ENCODE results near the gene CCM2. TPM values are rescaled to one million over a fixed set of nuclear protein-coding genes. Genes with fewer than 3 reads are reported as not detected.
A peak's percentile ranks its signal among the peaks of the same experiment; 100 is the strongest.

The CCM2 gene
- total RNA-seq, 2 experiments from 2014 or later = 99.6 to 99.9 TPM

DNA sequence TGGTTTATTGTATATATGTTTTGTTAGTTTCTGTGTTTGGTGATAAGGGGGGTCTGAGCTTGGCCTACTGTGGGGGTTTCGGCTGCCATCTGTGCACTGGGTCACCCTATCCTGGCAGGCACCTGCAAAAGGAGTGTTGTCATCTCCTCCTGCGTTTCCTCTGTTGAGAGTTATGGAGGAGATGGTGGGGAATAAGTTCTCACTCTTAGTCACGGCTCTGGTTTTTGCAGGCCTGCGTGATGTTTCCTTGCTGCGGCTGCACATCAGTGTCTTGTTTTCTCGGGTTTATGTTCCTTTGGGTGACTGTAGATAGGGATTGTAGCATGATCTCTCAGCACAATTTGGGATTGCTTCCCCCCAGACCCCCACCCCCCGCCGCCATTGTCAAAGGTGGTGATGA is 36.8 kb downstream of the CCM2 start:
- Mint-ChIP-seq H3K9me3 (ENCODE audit: insufficient read depth) (no peaks in the 10 kb centered on the region), H3K27me3 (ENCODE audit: low read depth) (no peaks in the 10 kb centered on the region), H3K4me3 (peak overlapping the region; percentile 36), H3K4me1 (ENCODE audit: low read depth) (peaks cover 68% of the 10 kb centered on the region), H3K36me3 (ENCODE audit: low read depth) (peaks cover 70% of the 10 kb centered on the region), H3K27ac (peak overlapping the region; percentile 75)
- DNase-seq (no peak), ATAC-seq (peak; percentile 50)
- ChIA-PET POLR2A (interaction anchor here (1.0 to 3.8 kb wide), 6 partner anchors 9 to 75 kb away, joined by 3 to 27 read pairs (median 12); partner anchors contain the start of genes MYO1G and TBRG4), CTCF (interaction anchor here (0.6 to 4.7 kb wide), 7 partner anchors 10 to 179 kb away, joined by 3 to 32 read pairs (median 5); partner anchors contain the start of gene MYO1G)

DNA sequence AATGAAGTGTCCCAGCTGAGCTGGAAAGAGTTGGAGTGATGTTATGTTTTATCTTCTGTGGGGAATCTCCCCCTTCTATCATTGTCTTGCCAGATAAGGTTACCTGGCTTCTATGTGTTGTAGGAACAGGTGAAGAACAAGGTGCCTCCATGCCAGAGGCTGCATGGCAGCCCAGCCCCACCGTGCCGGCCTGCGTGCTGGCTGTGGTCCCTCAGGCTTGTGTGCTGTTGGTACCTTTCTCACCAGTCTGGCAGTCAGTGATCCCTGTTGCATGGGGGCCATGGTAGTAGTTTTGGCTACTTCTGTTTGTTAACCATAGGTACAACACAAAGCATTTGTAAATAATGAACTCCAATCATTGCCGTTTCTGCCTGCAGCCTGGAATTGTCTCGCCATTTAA is 37.9 kb downstream of the CCM2 start:
- Mint-ChIP-seq H3K4me3 (no peak overlapping the region), H3K27ac (peak overlapping the region; percentile 68), H3K27me3 (ENCODE audit: low read depth) (no peaks in the 10 kb centered on the region), H3K4me1 (ENCODE audit: low read depth) (peaks cover 61% of the 10 kb centered on the region), H3K9me3 (ENCODE audit: insufficient read depth) (no peaks in the 10 kb centered on the region), H3K36me3 (ENCODE audit: low read depth) (peaks cover 74% of the 10 kb centered on the region)
- DNase-seq = no peak
- POLR2A ChIA-PET = interaction anchor here (2.0 to 2.7 kb wide), 2 partner anchors 10 to 64 kb away, joined by 6 to 13 read pairs; no protein-coding TSS in a partner anchor
- no peak for ATAC-seq
- CTCF ChIA-PET = interaction anchor here (4.7 kb wide), 1 partner anchor 64 kb away, joined by 32 read pairs; no protein-coding TSS in a partner anchor

DNA sequence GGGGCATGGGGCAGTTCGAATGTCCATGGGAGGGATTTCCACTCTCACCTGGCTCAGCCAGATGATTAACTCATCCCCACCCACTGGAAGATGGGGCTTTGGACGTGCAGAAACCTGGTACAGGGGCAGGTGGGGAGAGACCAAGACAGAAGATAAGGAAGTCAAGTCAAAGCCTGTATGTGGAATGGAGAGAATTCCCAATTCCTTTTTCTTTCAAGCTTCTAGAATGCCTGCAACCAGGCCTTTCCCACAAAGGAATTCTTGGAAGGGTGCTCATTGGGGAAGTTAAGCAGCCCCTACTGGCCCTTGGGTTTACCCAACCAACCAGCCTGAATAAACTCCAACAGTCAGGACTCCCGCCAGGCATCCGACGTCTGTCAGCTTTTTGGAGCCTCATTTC is 39.1 kb downstream of the CCM2 start:
- no peak for DNase-seq
- ChIA-PET POLR2A (interaction anchor here (1.0 to 2.0 kb wide), 2 partner anchors 11 to 64 kb away, joined by 4 to 6 read pairs; no protein-coding TSS in a partner anchor), CTCF (interaction anchor here (1.0 kb wide), 1 partner anchor 60 kb away, joined by 3 read pairs; the partner anchor contains the start of gene MYO1G)
- peaks cover 49% of the 10 kb centered on the region for H3K4me1 Mint-ChIP-seq (ENCODE audit: low read depth)
- no peaks in the 10 kb centered on the region for H3K9me3 Mint-ChIP-seq (ENCODE audit: insufficient read depth)
- H3K4me3 Mint-ChIP-seq = no peak overlapping the region
- H3K27ac Mint-ChIP-seq = no peak overlapping the region
- no peaks in the 10 kb centered on the region for H3K27me3 Mint-ChIP-seq (ENCODE audit: low read depth)
- peaks cover 72% of the 10 kb centered on the region for H3K36me3 Mint-ChIP-seq (ENCODE audit: low read depth)
- no peak for ATAC-seq

DNA sequence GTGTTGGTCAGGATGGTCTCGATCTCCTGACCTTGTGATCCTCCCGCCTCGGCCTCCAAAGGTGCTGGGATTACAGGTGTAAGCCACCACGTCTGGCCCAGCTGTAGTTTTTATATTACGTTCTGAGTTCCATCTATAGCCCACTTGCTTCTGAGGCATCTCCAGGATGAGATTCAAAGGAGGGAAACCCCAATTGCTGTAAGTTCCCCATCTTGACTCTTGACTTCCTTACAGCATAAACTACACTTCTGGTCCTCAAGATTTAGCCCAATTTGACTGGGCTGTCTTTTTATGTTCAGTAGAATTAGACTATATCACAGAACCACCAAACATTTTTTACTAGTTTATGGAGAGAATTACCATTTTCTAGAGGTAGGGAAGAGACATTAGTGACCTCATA is 44.3 kb downstream of the CCM2 start:
- POLR2A ChIA-PET = no interaction called here
- peaks cover 6% of the 10 kb centered on the region for H3K4me1 Mint-ChIP-seq (ENCODE audit: low read depth)
- H3K27me3 Mint-ChIP-seq (ENCODE audit: low read depth) = no peaks in the 10 kb centered on the region
- no peaks in the 10 kb centered on the region for H3K9me3 Mint-ChIP-seq (ENCODE audit: insufficient read depth)
- no peak overlapping the region for H3K4me3 Mint-ChIP-seq
- peaks cover 72% of the 10 kb centered on the region for H3K36me3 Mint-ChIP-seq (ENCODE audit: low read depth)
- no peak overlapping the region for H3K27ac Mint-ChIP-seq
- no peak for DNase-seq
- CTCF ChIA-PET = no interaction called here
- no peak for ATAC-seq

DNA sequence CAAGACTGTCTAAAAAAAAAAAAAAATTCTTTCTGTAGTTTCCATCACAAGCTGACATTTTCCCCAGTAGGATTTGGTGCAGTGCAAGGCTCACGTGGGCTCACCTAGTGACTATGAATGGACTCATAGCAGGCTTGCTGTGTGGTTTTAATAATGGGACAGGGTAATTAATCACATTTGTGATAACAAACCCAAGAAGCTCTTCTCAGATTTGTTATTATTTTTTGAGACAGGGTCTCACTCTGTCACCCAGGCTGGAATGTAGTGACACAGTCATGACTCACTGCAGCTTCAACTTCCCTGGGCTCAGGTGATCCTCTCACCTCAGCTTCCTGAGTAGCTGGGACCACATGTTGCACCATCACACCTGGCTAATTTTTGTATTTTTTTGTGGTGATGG is 48.7 kb downstream of the CCM2 start:
- ATAC-seq = no peak
- Mint-ChIP-seq H3K4me1 (ENCODE audit: low read depth) (peaks cover 8% of the 10 kb centered on the region), H3K36me3 (ENCODE audit: low read depth) (peaks cover 65% of the 10 kb centered on the region), H3K27ac (no peak overlapping the region), H3K4me3 (no peak overlapping the region), H3K27me3 (ENCODE audit: low read depth) (no peaks in the 10 kb centered on the region), H3K9me3 (ENCODE audit: insufficient read depth) (no peaks in the 10 kb centered on the region)
- DNase-seq = no peak
- ChIA-PET CTCF (interaction anchor here (0.6 to 1.5 kb wide), 2 partner anchors 13 to 20 kb away, joined by 3 to 5 read pairs; no protein-coding TSS in a partner anchor), POLR2A (interaction anchor here (0.7 kb wide), 1 partner anchor 77 kb away, joined by 3 read pairs; no protein-coding TSS in a partner anchor)

- H3K36me3 Mint-ChIP-seq (ENCODE audit: low read depth) = peaks cover 64% of the 10 kb centered on the region
- H3K27ac Mint-ChIP-seq = no peak overlapping the region
- ChIA-PET CTCF (no interaction called here), POLR2A (interaction anchor here (1.1 kb wide), 1 partner anchor 9 kb away, joined by 3 read pairs; no protein-coding TSS in a partner anchor)
- ATAC-seq (no peak), DNase-seq (no peak)
- H3K4me1 Mint-ChIP-seq (ENCODE audit: low read depth) = peaks cover 17% of the 10 kb centered on the region
- H3K9me3 Mint-ChIP-seq (ENCODE audit: insufficient read depth) = no peaks in the 10 kb centered on the region
- H3K27me3 Mint-ChIP-seq (ENCODE audit: low read depth) = no peaks in the 10 kb centered on the region
- H3K4me3 Mint-ChIP-seq = no peak overlapping the region
Observed at GRCh38 chr7:45050198-45050597, 50.2 kb downstream of the CCM2 start.

DNA sequence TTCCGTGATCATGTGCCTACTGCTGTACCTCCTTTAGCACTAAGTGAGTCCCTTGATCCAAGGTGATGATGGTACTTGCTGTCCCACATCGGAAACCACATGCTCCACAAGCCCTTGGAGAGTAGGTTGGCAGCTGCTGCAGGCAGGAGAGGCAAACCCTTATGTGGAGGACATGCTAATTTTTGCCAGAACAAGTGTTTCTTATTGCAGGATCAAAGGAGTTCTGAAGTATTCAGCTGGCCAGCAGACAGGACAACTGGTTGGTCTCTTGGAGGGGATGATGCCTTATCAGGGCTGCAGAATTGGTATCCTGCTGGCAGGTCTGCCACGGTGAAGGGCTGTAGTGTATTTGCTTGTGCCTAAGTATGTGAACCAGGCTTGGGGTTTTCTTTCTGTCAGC is 52.0 kb downstream of the CCM2 start:
- ATAC-seq = no peak
- Mint-ChIP-seq H3K4me1 (ENCODE audit: low read depth) (peaks cover 17% of the 10 kb centered on the region), H3K36me3 (ENCODE audit: low read depth) (peaks cover 62% of the 10 kb centered on the region), H3K4me3 (no peak overlapping the region), H3K27me3 (ENCODE audit: low read depth) (no peaks in the 10 kb centered on the region), H3K9me3 (ENCODE audit: insufficient read depth) (no peaks in the 10 kb centered on the region), H3K27ac (no peak overlapping the region)
- no peak for DNase-seq
- POLR2A ChIA-PET = no interaction called here
- CTCF ChIA-PET = no interaction called here

GRCh38 chr7:45053401-45053800 is 53.4 kb downstream of the CCM2 start:
- Mint-ChIP-seq H3K27ac (no peak overlapping the region), H3K27me3 (ENCODE audit: low read depth) (no peaks in the 10 kb centered on the region), H3K4me3 (no peak overlapping the region), H3K36me3 (ENCODE audit: low read depth) (peaks cover 57% of the 10 kb centered on the region), H3K4me1 (ENCODE audit: low read depth) (peaks cover 18% of the 10 kb centered on the region), H3K9me3 (ENCODE audit: insufficient read depth) (no peaks in the 10 kb centered on the region)
- POLR2A ChIA-PET = interaction anchor here (0.9 kb wide), 1 partner anchor 168 kb away, joined by 3 read pairs; the partner anchor contains the start of gene PURB
- no peak for DNase-seq
- no peak for ATAC-seq
- CTCF ChIA-PET = interaction anchor here (1.3 kb wide), 1 partner anchor 18 kb away, joined by 3 read pairs; no protein-coding TSS in a partner anchor

DNA sequence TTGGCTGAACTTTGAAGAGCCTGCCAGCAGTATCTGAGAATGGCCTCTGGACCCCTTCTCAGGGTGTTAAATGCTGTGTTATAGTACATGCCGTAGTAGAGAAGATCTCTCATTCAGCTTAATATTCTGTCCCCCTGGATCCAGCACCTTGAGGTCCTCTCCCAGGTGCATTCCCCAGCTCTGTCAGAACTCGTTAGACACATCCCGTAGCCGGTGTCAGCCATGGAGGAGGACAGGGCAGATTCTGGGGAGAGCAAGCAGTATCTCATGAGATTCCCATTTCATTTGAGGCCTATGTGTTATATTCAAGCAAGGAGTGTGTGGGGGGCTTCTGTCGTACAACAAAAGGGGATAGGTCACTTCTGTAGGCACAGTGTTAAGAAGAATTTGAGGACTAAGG is 53.9 kb downstream of the CCM2 start:
- DNase-seq (no peak), ATAC-seq (no peak)
- no peak overlapping the region for H3K4me3 Mint-ChIP-seq
- no peak overlapping the region for H3K27ac Mint-ChIP-seq
- ChIA-PET CTCF (interaction anchor here (1.3 kb wide), 1 partner anchor 18 kb away, joined by 3 read pairs; no protein-coding TSS in a partner anchor), POLR2A (interaction anchor here (0.9 to 1.1 kb wide), 2 partner anchors 44 to 168 kb away, joined by 3 read pairs; partner anchors contain the start of gene PURB)
- no peaks in the 10 kb centered on the region for H3K27me3 Mint-ChIP-seq (ENCODE audit: low read depth)
- H3K36me3 Mint-ChIP-seq (ENCODE audit: low read depth) = peaks cover 58% of the 10 kb centered on the region
- no peaks in the 10 kb centered on the region for H3K9me3 Mint-ChIP-seq (ENCODE audit: insufficient read depth)
- H3K4me1 Mint-ChIP-seq (ENCODE audit: low read depth) = peaks cover 19% of the 10 kb centered on the region

DNA sequence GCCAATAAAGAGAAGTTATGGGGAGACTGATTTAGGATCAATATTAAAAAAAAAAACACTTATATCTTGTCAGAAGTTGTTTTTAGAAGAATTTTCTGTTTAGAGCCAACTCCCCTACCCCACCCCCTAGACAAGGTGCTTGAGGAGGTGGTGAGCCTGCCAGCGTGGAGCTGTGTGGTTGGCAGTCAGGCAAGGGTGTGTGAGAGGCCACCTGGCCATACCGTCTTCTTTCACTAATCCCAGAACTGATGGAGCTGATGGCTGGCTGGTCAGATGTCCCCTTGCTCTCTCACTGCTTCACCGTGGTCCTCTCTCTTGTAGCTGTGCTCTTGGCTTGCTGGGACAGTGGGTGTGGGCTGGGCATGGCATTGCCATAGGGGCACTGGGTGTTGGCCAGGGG is 54.4 kb downstream of the CCM2 start:
- no peak overlapping the region for H3K4me3 Mint-ChIP-seq
- H3K36me3 Mint-ChIP-seq (ENCODE audit: low read depth) = peaks cover 58% of the 10 kb centered on the region
- H3K9me3 Mint-ChIP-seq (ENCODE audit: insufficient read depth) = no peaks in the 10 kb centered on the region
- ChIA-PET CTCF (interaction anchor here (1.3 kb wide), 1 partner anchor 19 kb away, joined by 3 read pairs; no protein-coding TSS in a partner anchor), POLR2A (interaction anchor here (1.1 kb wide), 1 partner anchor 43 kb away, joined by 3 read pairs; no protein-coding TSS in a partner anchor)
- DNase-seq (no peak), ATAC-seq (no peak)
- H3K4me1 Mint-ChIP-seq (ENCODE audit: low read depth) = peaks cover 18% of the 10 kb centered on the region
- no peak overlapping the region for H3K27ac Mint-ChIP-seq
- H3K27me3 Mint-ChIP-seq (ENCODE audit: low read depth) = no peaks in the 10 kb centered on the region

- ATAC-seq (no peak), DNase-seq (no peak)
- H3K36me3 Mint-ChIP-seq (ENCODE audit: low read depth) = peaks cover 55% of the 10 kb centered on the region
- CTCF ChIA-PET = no interaction called here
- peaks cover 15% of the 10 kb centered on the region for H3K4me1 Mint-ChIP-seq (ENCODE audit: low read depth)
- H3K27ac Mint-ChIP-seq = no peak overlapping the region
- no peaks in the 10 kb centered on the region for H3K9me3 Mint-ChIP-seq (ENCODE audit: insufficient read depth)
- no peak overlapping the region for H3K4me3 Mint-ChIP-seq
- H3K27me3 Mint-ChIP-seq (ENCODE audit: low read depth) = no peaks in the 10 kb centered on the region
- POLR2A ChIA-PET = interaction anchor here (1.1 kb wide), 1 partner anchor 43 kb away, joined by 3 read pairs; no protein-coding TSS in a partner anchor
Observed at GRCh38 chr7:45055016-45055415, 55.0 kb downstream of the CCM2 start.

DNA sequence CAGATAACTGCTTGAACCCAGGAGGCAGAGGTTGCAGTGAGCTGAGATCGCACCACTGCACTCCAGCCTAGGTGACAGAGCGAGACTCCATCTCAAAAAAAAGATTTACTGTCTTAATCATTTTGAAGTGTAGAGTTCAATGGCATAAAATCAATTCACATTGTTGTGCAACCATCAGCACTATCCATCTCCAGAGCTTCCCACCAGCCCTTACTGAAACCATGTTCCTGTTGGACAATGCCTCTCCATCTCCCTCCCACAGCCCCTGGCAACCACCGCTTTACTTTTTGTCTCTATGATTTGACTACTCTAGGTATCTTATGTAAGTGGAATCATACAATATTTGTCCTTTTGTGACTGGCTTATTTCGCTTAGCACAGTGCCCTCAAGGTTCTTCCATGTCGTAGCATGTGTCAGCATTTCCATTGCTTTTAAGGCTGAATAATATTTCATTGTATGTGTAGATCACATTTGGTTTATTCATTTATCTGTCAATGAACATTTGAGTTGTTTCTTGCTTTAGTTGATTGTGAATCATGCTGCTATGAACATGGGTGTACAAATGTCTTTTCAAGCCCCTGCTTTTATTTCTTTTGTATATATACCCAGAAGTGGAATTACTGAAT is 55.7 kb downstream of the CCM2 start:
- H3K4me1 Mint-ChIP-seq (ENCODE audit: low read depth) = peaks cover 20% of the 10 kb centered on the region
- DNase-seq (no peak), ATAC-seq (no peak)
- no peaks in the 10 kb centered on the region for H3K9me3 Mint-ChIP-seq (ENCODE audit: insufficient read depth)
- peaks cover 54% of the 10 kb centered on the region for H3K36me3 Mint-ChIP-seq (ENCODE audit: low read depth)
- no peak overlapping the region for H3K27ac Mint-ChIP-seq
- POLR2A ChIA-PET = no interaction called here
- H3K27me3 Mint-ChIP-seq (ENCODE audit: low read depth) = no peaks in the 10 kb centered on the region
- H3K4me3 Mint-ChIP-seq = no peak overlapping the region
- CTCF ChIA-PET = no interaction called here

All from activated CD8-positive, alpha-beta T cell treated with anti-CD3 and anti-CD28 coated beads, Interleukin-2, amount 10 ng/mL, durations not matched to agents 7 days and 5 days (primary cell).